GM12878 (cell line): ENCODE data around the gene PCED1B. TPM values are rescaled to one million over a fixed set of nuclear protein-coding genes. Genes with fewer than 3 reads are reported as not detected.

Experiments
- ATAC-seq: fragments of 200-7000 bp; cut with Tn5 transposase; 3 replicates; pipeline ENCODE4 v1.9.1; 2020; ENCODE audit warnings: mild to moderate bottlenecking, moderate library complexity
- BruUV-seq: library from RNA; stranded (reverse); fragments of 400-500 nt; replicated peaks from 2 replicates; lab custom pipeline; 2021; lab: Mats Ljungman, UMichigan
- CTCF ChIA-PET: fragments of 300-600 bp; sonication (Branson Sonifier 250); formaldehyde crosslinking; extraction: SDS; loops from one replicate; lab custom pipeline; 2021; ENCODE audit warnings: inconsistent platforms; lab: Yijun Ruan, JAX
- POLR2A ChIA-PET: fragments of 350-600 bp; formaldehyde crosslinking; extraction: SDS; loops from one replicate; lab custom pipeline; 2021; ENCODE audit warnings: inconsistent platforms; lab: Charles Lee
- RAD21 ChIA-PET: fragments of 300-600 bp; sonication (Branson Sonifier 250); formaldehyde crosslinking; loops from one replicate; lab custom pipeline; 2023; ENCODE audit warnings: antibody characterized with exemption; ENCODE audit not compliant: unreplicated experiment; lab: Charles Lee
- SMC1A ChIA-PET: fragments of 300-600 bp; sonication (Branson Sonifier 250); formaldehyde crosslinking; loops from one replicate; lab custom pipeline; 2023; ENCODE audit not compliant: unreplicated experiment, uncharacterized antibody; lab: Charles Lee
- DNase-seq: peaks from one replicate; pipeline ENCODE4 v3.0.0-alpha.2; 2011; ENCODE audit warnings: low read depth, low spot score
- FAIRE-seq: peaks from 3 replicates; lab custom pipeline; 2011; peaks lifted over from hg19 to GRCh38; lab: Jason Lieb, UNC
- H2AFZ ChIP-seq: 2 replicates; pipeline ENCODE4 v1.6.0; 2011; ENCODE audit warnings: low read depth, low read length, control low read depth; ENCODE audit not compliant: control insufficient read depth
- H3K27ac ChIP-seq: 2 replicates; pipeline ENCODE4 v1.5.1; 2011; ENCODE audit warnings: control low read depth; ENCODE audit not compliant: control insufficient read depth, insufficient read depth
- H3K27me3 ChIP-seq, 2 experiments: replicated peaks in 1 of 2; 2 replicates each; pipeline versions ENCODE4 v1.6.0 to v1.6.1; 2011; ENCODE audit warnings: low read length in 1 of 2; ENCODE audit not compliant: control insufficient read depth in 2 of 2, insufficient read depth in 2 of 2
- H3K36me3 ChIP-seq, 2 experiments: 2 replicates each; pipeline ENCODE4 v1.5.1; 2011; ENCODE audit warnings: low read length in 1 of 2; ENCODE audit not compliant: control insufficient read depth in 2 of 2, insufficient read depth in 2 of 2
- H3K4me1 ChIP-seq: 2 replicates; pipeline ENCODE4 v1.6.1; 2011; ENCODE audit warnings: mild to moderate bottlenecking, low read length, moderate library complexity, mixed read lengths; ENCODE audit not compliant: control insufficient read depth, insufficient read depth
- H3K4me2 ChIP-seq: 2 replicates; pipeline ENCODE4 v1.6.0; 2011; ENCODE audit warnings: control low read depth; ENCODE audit not compliant: control insufficient read depth, insufficient read depth
- H3K4me3 ChIP-seq: fragments of 200-600 bp; sonication (generic); 2 replicates; pipeline ENCODE4 v1.5.1; 2016
- H3K79me2 ChIP-seq: 2 replicates; pipeline ENCODE4 v1.6.0; 2011; ENCODE audit warnings: low read length; ENCODE audit not compliant: control insufficient read depth, insufficient read depth
- H3K9ac ChIP-seq: 2 replicates; pipeline ENCODE4 v1.8.0; 2011; ENCODE audit warnings: low read length, control low read depth, mixed read lengths; ENCODE audit not compliant: control insufficient read depth, insufficient read depth
- H3K9me3 ChIP-seq: replicated peaks from 3 replicates; pipeline ENCODE4 v1.5.1; 2011; ENCODE audit warnings: mild to moderate bottlenecking, low read length; ENCODE audit not compliant: control insufficient read depth, insufficient read depth
- H4K20me1 ChIP-seq: 2 replicates; pipeline ENCODE4 v1.6.0; 2011; ENCODE audit not compliant: control insufficient read depth, insufficient read depth
- EP300 ChIP-seq, 2 experiments: fragments of 150-350 bp in 1 of 2; IDR thresholded peaks; 2 replicates each; pipeline ENCODE4 v1.6.1; 2011 to 2012; ENCODE audit warnings: low read depth in 2 of 2, low read length in 2 of 2, borderline replicate concordance in 1 of 2, improper control_type of control experiment in 1 of 2, inconsistent platforms in 1 of 2; ENCODE audit not compliant: control insufficient read depth in 1 of 2
- HDAC6 ChIP-seq: fragments of 200-600 bp; sonication (generic); IDR thresholded peaks from one replicate; pipeline ENCODE4 v1.8.0; 2017; ENCODE audit warnings: antibody characterized with exemption; ENCODE audit not compliant: unreplicated experiment
- MTA3 ChIP-seq: IDR thresholded peaks from 2 replicates; pipeline ENCODE4 v1.6.1; 2012; ENCODE audit warnings: low read length, inconsistent platforms, borderline replicate concordance
- SREBF2 ChIP-seq: IDR thresholded peaks from 2 replicates; pipeline ENCODE4 v1.6.1; 2012; ENCODE audit warnings: mild to moderate bottlenecking, low read length
- YY1 ChIP-seq: IDR thresholded peaks from 2 replicates; pipeline ENCODE4 v1.6.1; 2011; ENCODE audit warnings: low read depth, mild to moderate bottlenecking, low read length
- ZSCAN29 ChIP-seq: fragments of 450-650 bp; IDR thresholded peaks from 2 replicates; pipeline ENCODE4 v1.6.1; 2017; ENCODE audit warnings: mild to moderate bottlenecking, moderate library complexity
- WGBS: methylation state at CpG from one replicate; pipeline ENCODE4 v1.1.6; 2016; ENCODE audit warnings: low lambda C conversion rate; ENCODE audit not compliant: insufficient replicate concordance, insufficient coverage; ENCODE audit errors: missing lambda C conversion rate; 5-methylcytosine and 5-hydroxymethylcytosine counted together
- in situ Hi-C: fragments of 300-500 bp; cut with MboI; formaldehyde crosslinking; loops from 9 replicates; pipeline ENCODE4 v1.14.3; 2018; ENCODE audit warnings: mixed read lengths
- intact Hi-C: fragments of 100-400 bp; cut with micrococcal nuclease; formaldehyde crosslinking; loops from one replicate; pipeline ENCODE4 v1.14.2; 2022; ENCODE audit not compliant: unreplicated experiment
- polyA plus RNA-seq, 11 experiments: library from polyadenylated mRNA; depleted of rRNA in 4 of 11; unstranded in 6 of 11; stranded (reverse) in 5 of 11; fragments of >200 nt; fragmentation: Nextera tagmentation in 4 of 11; fragmentation: Illumina TruSeq in 1 of 11; extraction: Ambion mirVana in 4 of 11; extraction: Trizol in 1 of 11; gene quantifications; 1 replicate in 1 of 11; 2 replicates in 10 of 11; pipeline versions ENCODE4 v1.2.1 to v1.2.3, GENCODE V29; 2011 to 2016; ENCODE audit warnings: inconsistent platforms in 2 of 11, missing spikeins in 2 of 11, low read depth in 1 of 11
- total RNA-seq, 4 experiments: library from RNA; depleted of rRNA in 3 of 4; stranded (reverse); fragments of >200 nt in 3 of 4; fragmentation: Illumina TruSeq in 1 of 4; extraction: Trizol in 1 of 4; gene quantifications; 2 replicates each; pipeline versions ENCODE4 v1.2.1 to v1.2.3, GENCODE V29; 2013 to 2021
- TF ChIP-seq, protein P1 (sequence below): IDR thresholded peaks from 2 replicates; pipeline ENCODE4 v1.6.1; 2012; ENCODE audit warnings: low read depth, low read length, improper control_type of control experiment
- TF ChIP-seq, protein P2 (sequence below): fragments of 450-650 bp; IDR thresholded peaks from 2 replicates; pipeline ENCODE4 v1.6.1; 2017; ENCODE audit warnings: borderline replicate concordance
- TF ChIP-seq, protein P3 (sequence below): IDR thresholded peaks from 2 replicates; pipeline ENCODE4 v1.6.1; 2011; ENCODE audit warnings: mild to moderate bottlenecking, low read depth, low read length, moderate library complexity; ENCODE audit not compliant: insufficient replicate concordance
- TF ChIP-seq, protein P4 (sequence below): fragments of 450-650 bp; IDR thresholded peaks from 2 replicates; pipeline ENCODE4 v1.6.1; 2018; ENCODE audit warnings: borderline replicate concordance, mild to moderate bottlenecking; ENCODE audit not compliant: partially characterized antibody

Gene PCED1B
- total and polyA plus RNA-seq, 10 of the 15 experiments (the other 5 are each of a cell fraction or from before 2014, with no cell fraction given), result 0.80 to 8.8 (median 3.0) TPM

DNA sequence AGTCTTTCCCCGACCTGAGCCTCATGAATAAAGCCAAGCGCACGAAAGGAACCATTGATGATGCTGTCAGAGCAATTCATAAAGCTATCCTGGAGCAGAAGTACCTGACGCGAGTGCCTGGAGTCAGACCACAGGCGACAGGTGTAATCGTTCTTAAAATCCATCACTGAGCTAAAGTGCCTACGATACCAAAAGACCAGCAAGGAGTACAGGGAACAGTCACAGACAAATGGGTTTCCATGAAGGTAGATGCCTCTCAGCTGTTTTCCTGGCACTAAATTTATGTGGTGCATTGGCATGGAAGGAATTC lies 1.4 kb upstream of the PCED1B start:
- Histone ChIP-seq H3K4me3 (no peak overlapping the region), H3K27ac (no peak overlapping the region)

More for the DNA sequence above, 1.4 kb upstream of the PCED1B start:
- no peaks in the 10 kb centered on the region for H3K9me3 ChIP-seq
- no peak overlapping the region for H3K4me2 ChIP-seq
- ATAC-seq (no peak), DNase-seq (no peak), FAIRE-seq (no peak)
- intact Hi-C loops (loop anchor here (2.0 kb wide), 1 partner anchor 229 kb away; no protein-coding TSS in a partner anchor), in situ Hi-C loops (no loop called here)
- no peak overlapping the region for H2AFZ ChIP-seq
- H3K4me1 ChIP-seq, result peaks cover 10% of the 10 kb centered on the region
- H3K27me3 ChIP-seq, result peaks cover 12 to 19% of the 10 kb centered on the region in 2 experiments
- no peaks in the 10 kb centered on the region for H3K79me2 ChIP-seq
- H4K20me1 ChIP-seq, result no peaks in the 10 kb centered on the region
- 83% methylated on average over 8 of the region's 8 CpGs for WGBS
- H3K36me3 ChIP-seq, result no peaks in the 10 kb centered on the region
- SMC1A ChIA-PET, result interaction anchor here (2.5 kb wide), 1 partner anchor 229 kb away, joined by 9 read pairs; no protein-coding TSS in a partner anchor
- RAD21 ChIA-PET, result interaction anchor here (1.2 to 2.2 kb wide), 4 partner anchors 129 to 330 kb away, joined by 3 to 9 read pairs (median 3); no protein-coding TSS in a partner anchor
- TF ChIP-seq EP300 (IDR thresholded peaks at IDR 0.05; ENCODE audit: borderline replicate concordance in 1 of 2, control insufficient read depth in 1 of 2, low read depth in 2 of 2, low read length in 2 of 2), result no peak
- TF ChIP-seq, protein P1, sequence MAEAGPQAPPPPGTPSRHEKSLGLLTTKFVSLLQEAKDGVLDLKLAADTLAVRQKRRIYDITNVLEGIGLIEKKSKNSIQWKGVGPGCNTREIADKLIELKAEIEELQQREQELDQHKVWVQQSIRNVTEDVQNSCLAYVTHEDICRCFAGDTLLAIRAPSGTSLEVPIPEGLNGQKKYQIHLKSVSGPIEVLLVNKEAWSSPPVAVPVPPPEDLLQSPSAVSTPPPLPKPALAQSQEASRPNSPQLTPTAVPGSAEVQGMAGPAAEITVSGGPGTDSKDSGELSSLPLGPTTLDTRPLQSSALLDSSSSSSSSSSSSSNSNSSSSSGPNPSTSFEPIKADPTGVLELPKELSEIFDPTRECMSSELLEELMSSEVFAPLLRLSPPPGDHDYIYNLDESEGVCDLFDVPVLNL, result no peak
- TF ChIP-seq HDAC6, result no peak
- TF ChIP-seq, protein P2, sequence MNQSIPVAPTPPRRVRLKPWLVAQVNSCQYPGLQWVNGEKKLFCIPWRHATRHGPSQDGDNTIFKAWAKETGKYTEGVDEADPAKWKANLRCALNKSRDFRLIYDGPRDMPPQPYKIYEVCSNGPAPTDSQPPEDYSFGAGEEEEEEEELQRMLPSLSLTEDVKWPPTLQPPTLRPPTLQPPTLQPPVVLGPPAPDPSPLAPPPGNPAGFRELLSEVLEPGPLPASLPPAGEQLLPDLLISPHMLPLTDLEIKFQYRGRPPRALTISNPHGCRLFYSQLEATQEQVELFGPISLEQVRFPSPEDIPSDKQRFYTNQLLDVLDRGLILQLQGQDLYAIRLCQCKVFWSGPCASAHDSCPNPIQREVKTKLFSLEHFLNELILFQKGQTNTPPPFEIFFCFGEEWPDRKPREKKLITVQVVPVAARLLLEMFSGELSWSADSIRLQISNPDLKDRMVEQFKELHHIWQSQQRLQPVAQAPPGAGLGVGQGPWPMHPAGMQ, result no peak
- no peak for TF ChIP-seq SREBF2
- TF ChIP-seq, protein P3, sequence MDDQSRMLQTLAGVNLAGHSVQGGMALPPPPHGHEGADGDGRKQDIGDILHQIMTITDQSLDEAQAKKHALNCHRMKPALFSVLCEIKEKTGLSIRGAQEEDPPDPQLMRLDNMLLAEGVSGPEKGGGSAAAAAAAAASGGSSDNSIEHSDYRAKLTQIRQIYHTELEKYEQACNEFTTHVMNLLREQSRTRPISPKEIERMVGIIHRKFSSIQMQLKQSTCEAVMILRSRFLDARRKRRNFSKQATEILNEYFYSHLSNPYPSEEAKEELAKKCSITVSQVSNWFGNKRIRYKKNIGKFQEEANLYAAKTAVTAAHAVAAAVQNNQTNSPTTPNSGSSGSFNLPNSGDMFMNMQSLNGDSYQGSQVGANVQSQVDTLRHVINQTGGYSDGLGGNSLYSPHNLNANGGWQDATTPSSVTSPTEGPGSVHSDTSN, result no peak
- no peak for TF ChIP-seq YY1
- TF ChIP-seq, protein P4, sequence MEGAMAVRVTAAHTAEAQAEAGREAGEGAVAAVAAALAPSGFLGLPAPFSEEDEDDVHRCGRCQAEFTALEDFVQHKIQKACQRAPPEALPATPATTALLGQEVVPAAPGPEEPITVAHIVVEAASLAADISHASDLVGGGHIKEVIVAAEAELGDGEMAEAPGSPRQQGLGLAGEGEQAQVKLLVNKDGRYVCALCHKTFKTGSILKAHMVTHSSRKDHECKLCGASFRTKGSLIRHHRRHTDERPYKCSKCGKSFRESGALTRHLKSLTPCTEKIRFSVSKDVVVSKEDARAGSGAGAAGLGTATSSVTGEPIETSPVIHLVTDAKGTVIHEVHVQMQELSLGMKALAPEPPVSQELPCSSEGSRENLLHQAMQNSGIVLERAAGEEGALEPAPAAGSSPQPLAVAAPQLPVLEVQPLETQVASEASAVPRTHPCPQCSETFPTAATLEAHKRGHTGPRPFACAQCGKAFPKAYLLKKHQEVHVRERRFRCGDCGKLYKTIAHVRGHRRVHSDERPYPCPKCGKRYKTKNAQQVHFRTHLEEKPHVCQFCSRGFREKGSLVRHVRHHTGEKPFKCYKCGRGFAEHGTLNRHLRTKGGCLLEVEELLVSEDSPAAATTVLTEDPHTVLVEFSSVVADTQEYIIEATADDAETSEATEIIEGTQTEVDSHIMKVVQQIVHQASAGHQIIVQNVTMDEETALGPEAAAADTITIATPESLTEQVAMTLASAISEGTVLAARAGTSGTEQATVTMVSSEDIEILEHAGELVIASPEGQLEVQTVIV, result no peak
- no peak for TF ChIP-seq MTA3
- TF ChIP-seq ZSCAN29, result no peak
- POLR2A ChIA-PET, result no interaction called here
- H3K9ac ChIP-seq, result no peak overlapping the region
- CTCF ChIA-PET, result interaction anchor here (0.8 to 2.8 kb wide), 5 partner anchors 8 to 320 kb away, joined by 3 to 12 read pairs (median 3); no protein-coding TSS in a partner anchor
- no TSS peak for BruUV-seq
